CD14-positive monocyte (primary cell): ENCODE measurements around the gene SMARCC1. TPM values are rescaled to one million over a fixed set of nuclear protein-coding genes. Genes with fewer than 3 reads are reported as not detected.

Experiments used
- DNase-seq, 3 donors: peaks; one replicate each; pipeline ENCODE4 v3.0.0-alpha.2; 2011 to 2022
- H2AFZ ChIP-seq: 2 replicates; pipeline ENCODE4 v1.6.0; 2012; ENCODE audit warnings: mild to moderate bottlenecking, low read depth, low read length, inconsistent platforms; ENCODE audit not compliant: insufficient read depth, poor library complexity, severe bottlenecking
- H3K27ac ChIP-seq, 2 donors: 1 replicate in 1 of 2; 2 replicates in 1 of 2; pipeline ENCODE4 v1.5.1; 2012 to 2013; ENCODE audit warnings: low read length in 2 of 2, control low read depth in 1 of 2, inconsistent platforms in 1 of 2, low read depth in 1 of 2, mild to moderate bottlenecking in 1 of 2
- H3K27me3 ChIP-seq, 2 donors: one replicate each; pipeline versions ENCODE4 v1.6.0 to v1.6.1; 2011 to 2013; ENCODE audit warnings: low read length in 2 of 2; ENCODE audit not compliant: control insufficient read depth in 2 of 2, insufficient read depth in 2 of 2
- H3K36me3 ChIP-seq, 2 donors: replicated peaks in 1 of 2; 1 replicate in 1 of 2; 2 replicates in 1 of 2; pipeline versions ENCODE4 v1.5.1 to v1.6.1; 2012 to 2013; ENCODE audit warnings: low read length in 2 of 2, control low read depth in 1 of 2, inconsistent platforms in 1 of 2, mild to moderate bottlenecking in 1 of 2; ENCODE audit not compliant: insufficient read depth in 2 of 2, control insufficient read depth in 1 of 2
- H3K4me1 ChIP-seq, 2 donors: 1 replicate in 1 of 2; 2 replicates in 1 of 2; pipeline versions ENCODE4 v1.5.1 to v1.6.1; 2012 to 2013; ENCODE audit warnings: low read length in 2 of 2, control low read depth in 1 of 2, inconsistent platforms in 1 of 2, mild to moderate bottlenecking in 1 of 2, moderate library complexity in 1 of 2; ENCODE audit not compliant: insufficient read depth in 2 of 2, control insufficient read depth in 1 of 2
- H3K4me2 ChIP-seq: replicated peaks from 2 replicates; pipeline ENCODE3; 2012; ENCODE audit warnings: low read length, moderate library complexity, mild to moderate bottlenecking; ENCODE audit not compliant: poor library complexity, severe bottlenecking; ENCODE audit errors: extremely low read depth
- H3K4me3 ChIP-seq, 3 experiments: fragments of 200-600 bp in 1 of 3; sonication (generic) in 1 of 3; replicated peaks in 1 of 3; 1 replicate in 2 of 3; 2 replicates in 1 of 3; pipeline ENCODE4 v1.5.1; 2011 to 2013; ENCODE audit warnings: low read length in 3 of 3, mild to moderate bottlenecking in 3 of 3, control low read depth in 2 of 3, low read depth in 2 of 3, inconsistent platforms in 1 of 3, moderate library complexity in 1 of 3
- H3K79me2 ChIP-seq: 2 replicates; pipeline ENCODE4 v1.6.0; 2012; ENCODE audit warnings: mild to moderate bottlenecking, control low read depth, inconsistent platforms, low read length, moderate library complexity; ENCODE audit not compliant: insufficient read depth
- H3K9ac ChIP-seq: 2 replicates; pipeline ENCODE4 v1.6.0; 2017; ENCODE audit warnings: low read length, mild to moderate bottlenecking; ENCODE audit not compliant: insufficient read depth, poor library complexity, severe bottlenecking
- H3K9me3 ChIP-seq, 2 donors: replicated peaks in 1 of 2; 1 replicate in 1 of 2; 2 replicates in 1 of 2; pipeline versions ENCODE4 v1.5.1 to v1.6.1; 2012 to 2013; ENCODE audit warnings: low read length in 2 of 2, control low read depth in 1 of 2; ENCODE audit not compliant: control insufficient read depth in 1 of 2, insufficient read depth in 1 of 2
- H4K20me1 ChIP-seq: 2 replicates; pipeline ENCODE4 v1.6.0; 2012; ENCODE audit warnings: mild to moderate bottlenecking, low read length, control low read depth, moderate library complexity; ENCODE audit not compliant: insufficient read depth
- H3K27ac Mint-ChIP-seq, 7 donors: one replicate each; pipeline ENCODE4 v1.8.0; 2020; ENCODE audit warnings: mild to moderate bottlenecking in 7 of 7, mixed read lengths in 7 of 7, moderate library complexity in 6 of 7, inconsistent platforms in 2 of 7
- H3K27me3 Mint-ChIP-seq, 3 donors: one replicate each; pipeline ENCODE4 v1.8.0; 2021 to 2022; ENCODE audit warnings: low read depth in 3 of 3, mild to moderate bottlenecking in 3 of 3, mixed read lengths in 3 of 3, moderate library complexity in 3 of 3, inconsistent platforms in 1 of 3
- H3K36me3 Mint-ChIP-seq, 2 donors: one replicate each; pipeline ENCODE4 v1.8.0; 2020; ENCODE audit warnings: mixed read lengths in 2 of 2, inconsistent platforms in 1 of 2, mild to moderate bottlenecking in 1 of 2
- H3K4me1 Mint-ChIP-seq: one replicate; pipeline ENCODE4 v1.8.0; 2020; ENCODE audit warnings: mild to moderate bottlenecking, mixed read lengths
- H3K4me3 Mint-ChIP-seq, 2 donors: one replicate each; pipeline ENCODE4 v1.8.0; 2020; ENCODE audit warnings: mild to moderate bottlenecking in 2 of 2, mixed read lengths in 2 of 2, moderate library complexity in 1 of 2
- H3K9me3 Mint-ChIP-seq, 7 donors: one replicate each; pipeline ENCODE4 v1.8.0; 2020 to 2022; ENCODE audit warnings: mixed read lengths in 7 of 7, mild to moderate bottlenecking in 6 of 7, moderate library complexity in 6 of 7, inconsistent platforms in 2 of 7
- WGBS: methylation state at CpG from one replicate; pipeline ENCODE4 v1.1.5; 2013; ENCODE audit warnings: missing lambda C conversion rate; ENCODE audit not compliant: insufficient coverage; 5-methylcytosine and 5-hydroxymethylcytosine counted together
- intact Hi-C, 2 donors: fragments of 100-400 bp; cut with micrococcal nuclease; formaldehyde crosslinking; loops; one replicate each; pipeline versions ENCODE4 v1.15.0 to v1.15.1; 2023
- polyA plus RNA-seq, 3 donors: library from polyadenylated mRNA; depleted of rRNA in 1 of 3; unstranded in 2 of 3; stranded (reverse) in 1 of 3; fragments of 300-500 nt in 2 of 3; fragments of >200 nt in 1 of 3; fragmentation: Illumina TruSeq in 2 of 3; gene quantifications; 1 replicate in 2 of 3; 2 replicates in 1 of 3; pipeline ENCODE4 v1.2.3, GENCODE V29; 2012 to 2021
- TF ChIP-seq, protein P1 (sequence below): fragments of 200-600 bp; IDR thresholded peaks from one replicate; pipeline ENCODE4 v1.8.0; 2022; ENCODE audit warnings: antibody characterized with exemption, mild to moderate bottlenecking

The SMARCC1 gene
- polyA plus RNA-seq, 3 donors, result 8.8 to 33.5 (median 20.5) TPM

DNA sequence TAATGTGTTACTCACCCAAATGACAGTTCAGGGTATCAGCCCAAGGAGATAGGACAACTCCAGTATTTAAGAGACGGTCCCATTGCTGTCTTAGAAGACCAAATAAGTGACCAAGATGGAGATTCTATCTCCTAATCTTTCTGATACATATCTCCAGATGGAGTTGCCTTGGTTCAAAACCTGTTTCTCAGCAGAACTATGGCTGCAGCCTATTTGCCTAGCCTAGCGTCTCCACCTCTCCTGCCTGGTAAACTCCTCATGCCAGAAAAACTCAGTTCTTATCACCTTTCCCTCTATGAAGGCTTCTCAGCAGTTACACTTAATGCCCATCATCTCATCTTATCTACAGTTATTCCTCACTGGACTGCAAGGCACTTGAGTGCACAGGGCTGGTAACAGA is 201.8 kb downstream of the SMARCC1 start:
- H3K79me2 ChIP-seq, result no peaks in the 10 kb centered on the region
- no peak overlapping the region for H3K4me3 ChIP-seq
- H3K9ac ChIP-seq, result no peak overlapping the region
- peaks cover 2% of the 10 kb centered on the region for H3K4me1 Mint-ChIP-seq
- peaks cover 1 to 3% of the 10 kb centered on the region in 2 donors for H3K36me3 Mint-ChIP-seq
- H3K27ac Mint-ChIP-seq, result no peak overlapping the region
- no peak overlapping the region for H3K27ac ChIP-seq
- peaks cover 36 to 59% of the 10 kb centered on the region in 2 donors for H3K27me3 ChIP-seq
- H3K9me3 Mint-ChIP-seq, result peaks cover 0 to 7% (median 4%) of the 10 kb centered on the region in 7 donors
- TF ChIP-seq, protein P1, sequence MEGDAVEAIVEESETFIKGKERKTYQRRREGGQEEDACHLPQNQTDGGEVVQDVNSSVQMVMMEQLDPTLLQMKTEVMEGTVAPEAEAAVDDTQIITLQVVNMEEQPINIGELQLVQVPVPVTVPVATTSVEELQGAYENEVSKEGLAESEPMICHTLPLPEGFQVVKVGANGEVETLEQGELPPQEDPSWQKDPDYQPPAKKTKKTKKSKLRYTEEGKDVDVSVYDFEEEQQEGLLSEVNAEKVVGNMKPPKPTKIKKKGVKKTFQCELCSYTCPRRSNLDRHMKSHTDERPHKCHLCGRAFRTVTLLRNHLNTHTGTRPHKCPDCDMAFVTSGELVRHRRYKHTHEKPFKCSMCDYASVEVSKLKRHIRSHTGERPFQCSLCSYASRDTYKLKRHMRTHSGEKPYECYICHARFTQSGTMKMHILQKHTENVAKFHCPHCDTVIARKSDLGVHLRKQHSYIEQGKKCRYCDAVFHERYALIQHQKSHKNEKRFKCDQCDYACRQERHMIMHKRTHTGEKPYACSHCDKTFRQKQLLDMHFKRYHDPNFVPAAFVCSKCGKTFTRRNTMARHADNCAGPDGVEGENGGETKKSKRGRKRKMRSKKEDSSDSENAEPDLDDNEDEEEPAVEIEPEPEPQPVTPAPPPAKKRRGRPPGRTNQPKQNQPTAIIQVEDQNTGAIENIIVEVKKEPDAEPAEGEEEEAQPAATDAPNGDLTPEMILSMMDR, result no peak
- H3K4me2 ChIP-seq, result no peak overlapping the region
- no peak for DNase-seq
- intact Hi-C loops, result no loop called here
- peaks cover 0 to 14% of the 10 kb centered on the region in 2 donors for H3K9me3 ChIP-seq
- H3K27me3 Mint-ChIP-seq, result peaks cover 45 to 76% (median 59%) of the 10 kb centered on the region in 3 donors
- no peak overlapping the region for H2AFZ ChIP-seq
- H4K20me1 ChIP-seq, result no peaks in the 10 kb centered on the region
- 96% methylated on average over 2 of the region's 2 CpGs for WGBS
- H3K36me3 ChIP-seq, result peaks cover 0 to under 1% of the 10 kb centered on the region in 2 donors
- H3K4me3 Mint-ChIP-seq, result peak overlapping the region; percentile 27 to 80
- peaks cover 11 to 16% of the 10 kb centered on the region in 2 donors for H3K4me1 ChIP-seq

DNA sequence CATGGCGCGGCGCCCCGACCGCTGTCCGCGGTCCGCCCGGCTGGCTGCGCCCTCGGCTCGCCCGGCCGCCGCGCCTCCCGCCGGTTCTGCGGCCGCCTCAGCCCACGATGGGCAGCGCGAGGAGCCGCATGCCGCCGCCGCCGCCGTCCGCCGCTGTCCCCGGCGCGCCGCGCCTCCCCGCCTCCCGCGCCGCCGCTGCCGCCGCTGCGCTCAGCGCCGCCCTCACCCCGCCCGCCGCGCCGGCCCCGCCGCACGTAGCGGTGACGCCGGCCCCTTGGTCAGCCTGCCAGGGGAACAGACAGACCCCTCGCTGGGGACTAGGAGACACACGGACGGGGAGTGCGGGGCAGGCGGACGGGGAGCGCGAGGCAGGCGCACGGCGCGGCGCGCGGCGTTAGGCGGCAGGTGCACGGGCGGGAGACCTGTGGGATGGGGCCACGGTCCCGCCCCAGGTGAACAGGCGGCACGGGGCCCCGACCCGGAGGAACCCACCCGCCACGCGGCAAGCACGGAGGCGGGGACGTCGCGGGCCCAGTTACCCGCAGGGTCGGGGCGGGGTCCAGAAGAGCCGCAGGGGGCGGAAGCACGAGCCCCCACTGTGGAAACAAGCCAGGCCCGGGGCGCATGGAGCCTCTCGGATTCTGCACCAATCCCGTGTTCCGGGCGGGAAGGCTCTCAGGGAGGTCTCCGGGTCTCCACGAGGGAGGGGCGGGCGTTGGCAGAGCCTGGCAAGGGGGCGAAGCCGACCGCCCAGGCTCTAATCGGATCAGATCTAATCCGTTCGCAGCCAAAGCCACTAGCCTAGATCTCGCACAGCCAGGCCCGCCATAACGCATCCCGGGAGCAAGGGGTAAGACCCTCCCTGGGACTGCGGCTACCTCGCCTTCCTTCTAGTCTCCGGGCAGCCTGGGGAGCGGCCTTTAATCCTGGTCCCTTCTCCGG is 202.7 kb downstream of the SMARCC1 start, which contains the start of gene CSPG5:
Gene CSPG5, minus strand, starts transcription at position 175 of the 942 bp plus-strand sequence. Its CDS starts 172 bp downstream, at position 3.
- peak within 1 kb of the TSS; percentile 88 for H3K4me2 ChIP-seq
- WGBS, result 4% methylated on average over 120 of the region's 121 CpGs
- H3K27ac Mint-ChIP-seq, result peak within 1 kb of the TSS in 1 of 7 donors; percentile 18
- H3K4me1 ChIP-seq, result peaks cover 11 to 16% of the 10 kb centered on the region in 2 donors
- TF ChIP-seq, protein P1, result no peak
- H3K9me3 Mint-ChIP-seq, result peaks cover 0 to 7% (median 4%) of the 10 kb centered on the region in 7 donors
- no peak within 1 kb of the TSS for H3K27ac ChIP-seq
- H2AFZ ChIP-seq, result peak within 1 kb of the TSS; percentile 83
- peak within 1 kb of the TSS; percentile 72 to 84 for H3K4me3 Mint-ChIP-seq
- H3K9ac ChIP-seq, result peak within 1 kb of the TSS; percentile 36
- peak within 1 kb of the TSS; percentile 28 to 71 (median 59) for H3K4me3 ChIP-seq
- H3K36me3 Mint-ChIP-seq, result peaks cover 1 to 3% of the 10 kb centered on the region in 2 donors
- H3K9me3 ChIP-seq, result peaks cover 0 to 14% of the 10 kb centered on the region in 2 donors
- H3K79me2 ChIP-seq, result no peaks in the 10 kb centered on the region
- H3K27me3 ChIP-seq, result peaks cover 36 to 60% of the 10 kb centered on the region in 2 donors
- H3K36me3 ChIP-seq, result no peaks in the 10 kb centered on the region
- DNase-seq, result peak in 1 of 3 donors; percentile 6
- peaks cover 49 to 81% (median 65%) of the 10 kb centered on the region in 3 donors for H3K27me3 Mint-ChIP-seq
- intact Hi-C loops, result no loop called here
- peaks cover 2% of the 10 kb centered on the region for H3K4me1 Mint-ChIP-seq
- H4K20me1 ChIP-seq, result no peaks in the 10 kb centered on the region
